ENCODE results near the gene NECAB3.

GRCh38 chr20:33689493-33689892 is 15.3 kb upstream of the NECAB3 start:
- TF ChIP-seq CTCF (IDR thresholded peaks at IDR 0.05; ENCODE audit: insufficient read depth, low read depth, low read length) (no peak), EZH2 (IDR thresholded peaks at IDR 0.05; ENCODE audit: insufficient read depth, low read length) (no peak)
